ENCODE measurements around the gene LSM14A. TPM values are rescaled to one million over a fixed set of nuclear protein-coding genes. Genes with fewer than 3 reads are reported as not detected.
"Not testable (repeated sequence)": the region's sequence is repeated elsewhere in the genome, so short reads cannot be mapped to it uniquely, and the experiment has no call there.

LSM14A gene
- total RNA-seq, 3 donors from 2014 or later: 106 to 129 (median 126) TPM

- no peak for DNase-seq (ENCODE audit: low spot score in 2 of 2)
- H3K36me3 ChIP-seq: no peaks in the 10 kb centered on the region
- no peak for TF ChIP-seq POLR2A (IDR thresholded peaks at IDR 0.05)
- TF ChIP-seq POLR2AphosphoS5 (IDR thresholded peaks at IDR 0.05): no peak
- no peak for TF ChIP-seq CTCF (IDR thresholded peaks at IDR 0.05)
Observed at GRCh38 chr19:34149873-34150272, 22.4 kb upstream of the LSM14A start.

GRCh38 chr19:34150558-34150957 is 21.7 kb upstream of the LSM14A start:
- H3K4me3 ChIP-seq: no peak overlapping the region
- no peaks in the 10 kb centered on the region for H3K36me3 ChIP-seq
- TF ChIP-seq CTCF (IDR thresholded peaks at IDR 0.05) (no peak), POLR2A (IDR thresholded peaks at IDR 0.05) (no peak), POLR2AphosphoS5 (IDR thresholded peaks at IDR 0.05) (no peak)
- H3K4me1 ChIP-seq: no peaks in the 10 kb centered on the region
- intact Hi-C loops (cut with DNase I; ENCODE audit: low total_unique reads): no loop called here
- H3K27me3 ChIP-seq: no peaks in the 10 kb centered on the region
- no peak overlapping the region for H3K27ac ChIP-seq
- H3K9me3 ChIP-seq: no peaks in the 10 kb centered on the region
- no peak for DNase-seq (ENCODE audit: low spot score in 2 of 2)

More at GRCh38 chr19:34149873-34150272, 22.4 kb upstream of the LSM14A start:
- Histone ChIP-seq H3K27ac (no peak overlapping the region), H3K9me3 (no peaks in the 10 kb centered on the region), H3K27me3 (no peaks in the 10 kb centered on the region), H3K4me3 (no peak overlapping the region), H3K4me1 (no peaks in the 10 kb centered on the region)
- intact Hi-C loops (cut with DNase I; ENCODE audit: low total_unique reads): no loop called here

GRCh38 chr19:34151439-34151838 is 20.9 kb upstream of the LSM14A start:
- TF ChIP-seq CTCF (IDR thresholded peaks at IDR 0.05) (no peak), POLR2AphosphoS5 (IDR thresholded peaks at IDR 0.05) (no peak), POLR2A (IDR thresholded peaks at IDR 0.05) (no peak)
- Histone ChIP-seq H3K4me3 (no peak overlapping the region), H3K9me3 (no peaks in the 10 kb centered on the region), H3K4me1 (no peaks in the 10 kb centered on the region), H3K36me3 (no peaks in the 10 kb centered on the region), H3K27me3 (no peaks in the 10 kb centered on the region), H3K27ac (no peak overlapping the region)
- DNase-seq (ENCODE audit: low spot score in 2 of 2): no peak
- intact Hi-C loops (cut with DNase I; ENCODE audit: low total_unique reads): no loop called here

- TF ChIP-seq POLR2A (IDR thresholded peaks at IDR 0.05) (no peak), CTCF (IDR thresholded peaks at IDR 0.05) (no peak), POLR2AphosphoS5 (IDR thresholded peaks at IDR 0.05) (no peak)
- H3K4me3 ChIP-seq: no peak overlapping the region
- intact Hi-C loops (cut with DNase I; ENCODE audit: low total_unique reads): no loop called here
Observed at GRCh38 chr19:34154401-34154800, 17.9 kb upstream of the LSM14A start.

GRCh38 chr19:34155686-34156085 is 16.6 kb upstream of the LSM14A start:
- Histone ChIP-seq H3K27me3 (no peaks in the 10 kb centered on the region), H3K36me3 (no peaks in the 10 kb centered on the region), H3K27ac (no peak overlapping the region), H3K9me3 (no peaks in the 10 kb centered on the region), H3K4me3 (no peak overlapping the region), H3K4me1 (no peaks in the 10 kb centered on the region)
- TF ChIP-seq CTCF (IDR thresholded peaks at IDR 0.05) (no peak), POLR2AphosphoS5 (IDR thresholded peaks at IDR 0.05) (no peak), POLR2A (IDR thresholded peaks at IDR 0.05) (no peak)
- intact Hi-C loops (cut with DNase I; ENCODE audit: low total_unique reads): no loop called here
- no peak for DNase-seq (ENCODE audit: low spot score in 2 of 2)

More at GRCh38 chr19:34154401-34154800, 17.9 kb upstream of the LSM14A start:
- Histone ChIP-seq H3K36me3 (no peaks in the 10 kb centered on the region), H3K4me1 (no peaks in the 10 kb centered on the region), H3K27me3 (no peaks in the 10 kb centered on the region), H3K9me3 (no peaks in the 10 kb centered on the region), H3K27ac (no peak overlapping the region)
- no peak for DNase-seq (ENCODE audit: low spot score in 2 of 2)

- DNase-seq (ENCODE audit: low spot score in 2 of 2); intact Hi-C loops (cut with DNase I; ENCODE audit: low total_unique reads); H3K4me3 ChIP-seq; H3K36me3 ChIP-seq; H3K27me3 ChIP-seq; H3K9me3 ChIP-seq; H3K4me1 ChIP-seq; H3K27ac ChIP-seq: not testable (repeated sequence)
Observed at GRCh38 chr19:34158966-34159365, 13.3 kb upstream of the LSM14A start.

- H3K27me3 ChIP-seq; H3K36me3 ChIP-seq; H3K9me3 ChIP-seq; H3K4me3 ChIP-seq; DNase-seq (ENCODE audit: low spot score in 2 of 2); H3K27ac ChIP-seq; H3K4me1 ChIP-seq; intact Hi-C loops (cut with DNase I; ENCODE audit: low total_unique reads): not testable (repeated sequence)
Observed at GRCh38 chr19:34159541-34159940, 12.8 kb upstream of the LSM14A start.

- H3K4me3 ChIP-seq; H3K27me3 ChIP-seq; DNase-seq (ENCODE audit: low spot score in 2 of 2); H3K4me1 ChIP-seq; intact Hi-C loops (cut with DNase I; ENCODE audit: low total_unique reads); H3K36me3 ChIP-seq; H3K9me3 ChIP-seq; H3K27ac ChIP-seq: not testable (repeated sequence)
Observed at GRCh38 chr19:34161902-34162301, 10.4 kb upstream of the LSM14A start.

All from breast epithelium (tissue), 4 donors.